ENCODE results near the gene KRT33B. TPM values are rescaled to one million over a fixed set of nuclear protein-coding genes. Genes with fewer than 3 reads are reported as not detected.

KRT33B gene
- total RNA-seq, 1 experiment from 2014 or later = not detected

- no peak for TF ChIP-seq AFF4 (CRISPR knock-in tag; IDR thresholded peaks at IDR 0.05; ENCODE audit: borderline replicate concordance)
- TF ChIP-seq E2F1 (CRISPR knock-in tag; IDR thresholded peaks at IDR 0.05) = no peak
Measured at GRCh38 chr17:41334385-41335305, 35.0 kb downstream of the KRT33B start (continued).

GRCh38 chr17:41333836-41334235 is 35.8 kb downstream of the KRT33B start:
- no peak for DNase-seq (ENCODE audit: low spot score)
- ChIA-PET CTCF (interaction anchor here (1.4 kb wide), 1 partner anchor 84 kb away, joined by 3 read pairs; no protein-coding TSS in a partner anchor), POLR2A (no interaction called here)
- Mint-ChIP-seq H3K27ac (no peak overlapping the region), H3K4me3 (no peak overlapping the region), H3K9me3 (peaks cover 4% of the 10 kb centered on the region; the same call in 1 of the 2 replicates), H3K27me3 (ENCODE audit: low read depth) (no peaks in the 10 kb centered on the region), H3K36me3 (no peaks in the 10 kb centered on the region), H3K4me1 (no peaks in the 10 kb centered on the region)
- TF ChIP-seq USF2 (CRISPR knock-in tag; IDR thresholded peaks at IDR 0.05) = no peak
- no peak for TF ChIP-seq ATF1 (CRISPR knock-in tag; IDR thresholded peaks at IDR 0.05)
- TF ChIP-seq GABPB1 (CRISPR knock-in tag; IDR thresholded peaks at IDR 0.05) = no peak
- no peak for ATAC-seq

- no peaks in the 10 kb centered on the region for H3K27me3 Mint-ChIP-seq (ENCODE audit: low read depth)
- ATAC-seq (no peak), DNase-seq (ENCODE audit: low spot score) (no peak)
- H3K27ac Mint-ChIP-seq = no peak overlapping the region
- H3K9me3 Mint-ChIP-seq = peaks cover 4% of the 10 kb centered on the region; the same call in 1 of the 2 replicates
- no peak overlapping the region for H3K4me3 Mint-ChIP-seq
- CTCF ChIA-PET = no interaction called here
- POLR2A ChIA-PET = no interaction called here
- H3K36me3 Mint-ChIP-seq = no peaks in the 10 kb centered on the region
- no peaks in the 10 kb centered on the region for H3K4me1 Mint-ChIP-seq
- TF ChIP-seq CREB1 (CRISPR knock-in tag; IDR thresholded peaks at IDR 0.05) = no peak
- no peak for TF ChIP-seq NR3C1 (CRISPR knock-in tag; conservative IDR thresholded peaks at IDR 0.05; ENCODE audit: low read depth)
- no peak for TF ChIP-seq CTCF (IDR thresholded peaks at IDR 0.05)
- no peak for TF ChIP-seq ZNF671 (CRISPR knock-in tag; IDR thresholded peaks at IDR 0.05)
- TF ChIP-seq NFYB (CRISPR knock-in tag; conservative IDR thresholded peaks at IDR 0.05; ENCODE audit: low read depth) = no peak
- TF ChIP-seq CBFB (CRISPR knock-in tag; IDR thresholded peaks at IDR 0.05; ENCODE audit: low read depth) = no peak
- no peak for TF ChIP-seq RELA (CRISPR knock-in tag; IDR thresholded peaks at IDR 0.05; ENCODE audit: borderline replicate concordance)
- TF ChIP-seq ZBTB43 (CRISPR knock-in tag; IDR thresholded peaks at IDR 0.05) = no peak
- no peak for TF ChIP-seq OVOL2 (CRISPR knock-in tag; IDR thresholded peaks at IDR 0.05; ENCODE audit: borderline replicate concordance)
- TF ChIP-seq USF2 (CRISPR knock-in tag; IDR thresholded peaks at IDR 0.05) = no peak
- TF ChIP-seq AR (CRISPR knock-in tag; IDR thresholded peaks at IDR 0.05) = no peak
- TF ChIP-seq TEAD4 (CRISPR knock-in tag; IDR thresholded peaks at IDR 0.05) = no peak
- no peak for TF ChIP-seq NR2C2 (CRISPR knock-in tag; IDR thresholded peaks at IDR 0.05)
- no peak for TF ChIP-seq ZNF396 (CRISPR knock-in tag; IDR thresholded peaks at IDR 0.05; ENCODE audit: borderline replicate concordance)
- TF ChIP-seq ELF4 (CRISPR knock-in tag; IDR thresholded peaks at IDR 0.05; ENCODE audit: low read depth) = no peak
Measured at GRCh38 chr17:41333098-41333497, 36.5 kb downstream of the KRT33B start.

Measured in WTC11 (cell line).